HG03060 (cell line): ENCODE measurements around the gene CEL.
"Not testable (repeated sequence)": the region's sequence is repeated elsewhere in the genome, so short reads cannot be mapped to it uniquely, and the experiment has no call there.

ENCODE experiments used
- ATAC-seq: cut with Tn5 transposase; IDR thresholded peaks from one replicate; pipeline ENCODE4 v1.9.1; 2021; ENCODE audit warnings: low read depth, moderate number of reproducible peaks; ENCODE audit not compliant: unreplicated experiment

The CEL gene

DNA sequence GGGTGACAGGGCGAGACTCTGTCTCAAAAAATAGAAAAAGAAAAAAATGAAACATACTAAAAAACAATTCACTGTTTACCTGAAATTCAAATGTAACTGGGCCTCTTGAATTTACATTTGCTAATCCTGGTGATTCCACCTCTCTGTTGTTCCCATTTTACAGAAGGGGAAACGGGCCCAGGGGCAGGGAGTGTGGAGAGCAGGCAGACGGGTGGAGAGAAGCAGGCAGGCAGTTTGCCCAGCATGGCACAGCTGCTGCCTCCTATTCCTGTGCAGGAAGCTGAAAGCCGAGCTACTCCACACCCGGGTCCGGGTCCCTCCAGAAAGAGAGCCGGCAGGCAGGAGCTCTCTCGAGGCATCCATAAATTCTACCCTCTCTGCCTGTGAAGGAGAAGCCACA, 788 bp downstream of the CEL start:
- ATAC-seq: not testable (repeated sequence)

DNA sequence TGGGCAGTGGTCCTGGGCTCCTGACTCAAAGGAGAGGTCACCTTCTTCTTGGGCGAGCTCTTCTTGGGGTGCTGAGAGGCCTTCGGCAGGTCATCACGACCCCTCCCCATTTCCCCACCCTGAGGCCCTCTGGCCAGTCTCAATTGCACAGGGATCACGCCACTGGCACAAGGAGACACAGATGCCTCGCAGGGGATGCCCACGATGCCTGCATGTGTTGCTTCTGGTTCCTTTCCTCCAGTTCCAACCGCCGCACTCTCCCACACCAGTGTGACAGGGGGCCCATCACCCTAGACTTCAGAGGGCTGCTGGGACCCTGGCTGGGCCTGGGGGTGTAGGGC, 1.3 kb downstream of the CEL start:
- ATAC-seq: no peak

DNA sequence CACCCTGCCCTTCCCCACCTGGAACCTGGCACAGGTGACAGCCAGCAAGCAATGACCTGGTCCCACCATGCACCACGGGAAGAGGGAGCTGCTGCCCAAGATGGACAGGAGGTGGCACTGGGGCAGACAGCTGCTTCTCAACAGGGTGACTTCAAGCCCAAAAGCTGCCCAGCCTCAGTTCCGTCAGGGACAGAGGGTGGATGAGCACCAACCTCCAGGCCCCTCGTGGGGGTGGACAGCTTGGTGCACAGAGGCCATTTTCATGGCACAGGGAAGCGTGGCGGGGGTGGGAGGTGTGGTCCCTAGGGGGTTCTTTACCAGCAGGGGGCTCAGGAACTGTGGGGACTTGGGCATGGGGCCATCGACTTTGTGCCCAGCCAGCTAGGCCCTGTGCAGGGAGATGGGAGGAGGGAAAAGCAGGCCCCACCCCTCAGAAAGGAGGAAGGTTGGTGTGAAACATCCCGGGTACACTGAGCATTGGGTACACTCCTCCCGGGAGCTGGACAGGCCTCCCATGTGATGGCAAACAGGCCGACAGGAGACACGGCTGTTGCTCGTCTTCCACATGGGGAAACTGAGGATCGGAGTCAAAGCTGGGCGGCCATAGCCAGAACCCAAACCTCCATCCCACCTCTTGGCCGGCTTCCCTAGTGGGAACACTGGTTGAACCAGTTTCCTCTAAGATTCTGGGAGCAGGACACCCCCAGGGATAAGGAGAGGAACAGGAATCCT, 1.9 kb downstream of the CEL start:
- ATAC-seq: no peak

DNA sequence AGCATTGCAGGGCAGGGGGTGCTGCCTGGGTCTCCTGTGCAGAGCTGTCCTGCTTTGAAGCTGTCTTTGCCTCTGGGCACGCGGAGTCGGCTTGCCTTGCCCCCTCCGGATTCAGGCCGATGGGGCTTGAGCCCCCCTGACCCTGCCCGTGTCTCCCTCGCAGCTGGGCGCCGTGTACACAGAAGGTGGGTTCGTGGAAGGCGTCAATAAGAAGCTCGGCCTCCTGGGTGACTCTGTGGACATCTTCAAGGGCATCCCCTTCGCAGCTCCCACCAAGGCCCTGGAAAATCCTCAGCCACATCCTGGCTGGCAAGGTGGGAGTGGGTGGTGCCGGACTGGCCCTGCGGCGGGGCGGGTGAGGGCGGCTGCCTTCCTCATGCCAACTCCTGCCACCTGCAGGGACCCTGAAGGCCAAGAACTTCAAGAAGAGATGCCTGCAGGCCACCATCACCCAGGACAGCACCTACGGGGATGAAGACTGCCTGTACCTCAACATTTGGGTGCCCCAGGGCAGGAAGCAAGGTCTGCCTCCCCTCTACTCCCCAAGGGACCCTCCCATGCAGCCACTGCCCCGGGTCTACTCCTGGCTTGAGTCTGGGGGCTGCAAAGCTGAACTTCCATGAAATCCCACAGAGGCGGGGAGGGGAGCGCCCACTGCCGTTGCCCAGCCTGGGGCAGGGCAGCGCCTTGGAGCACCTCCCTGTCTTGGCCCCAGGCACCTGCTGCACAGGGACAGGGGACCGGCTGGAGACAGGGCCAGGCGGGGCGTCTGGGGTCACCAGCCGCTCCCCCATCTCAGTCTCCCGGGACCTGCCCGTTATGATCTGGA, 2.7 kb downstream of the CEL start:
- ATAC-seq: no peak

DNA sequence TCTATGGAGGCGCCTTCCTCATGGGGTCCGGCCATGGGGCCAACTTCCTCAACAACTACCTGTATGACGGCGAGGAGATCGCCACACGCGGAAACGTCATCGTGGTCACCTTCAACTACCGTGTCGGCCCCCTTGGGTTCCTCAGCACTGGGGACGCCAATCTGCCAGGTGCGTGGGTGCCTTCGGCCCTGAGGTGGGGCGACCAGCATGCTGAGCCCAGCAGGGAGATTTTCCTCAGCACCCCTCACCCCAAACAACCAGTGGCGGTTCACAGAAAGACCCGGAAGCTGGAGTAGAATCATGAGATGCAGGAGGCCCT, 3.2 kb downstream of the CEL start:
- no peak for ATAC-seq

DNA sequence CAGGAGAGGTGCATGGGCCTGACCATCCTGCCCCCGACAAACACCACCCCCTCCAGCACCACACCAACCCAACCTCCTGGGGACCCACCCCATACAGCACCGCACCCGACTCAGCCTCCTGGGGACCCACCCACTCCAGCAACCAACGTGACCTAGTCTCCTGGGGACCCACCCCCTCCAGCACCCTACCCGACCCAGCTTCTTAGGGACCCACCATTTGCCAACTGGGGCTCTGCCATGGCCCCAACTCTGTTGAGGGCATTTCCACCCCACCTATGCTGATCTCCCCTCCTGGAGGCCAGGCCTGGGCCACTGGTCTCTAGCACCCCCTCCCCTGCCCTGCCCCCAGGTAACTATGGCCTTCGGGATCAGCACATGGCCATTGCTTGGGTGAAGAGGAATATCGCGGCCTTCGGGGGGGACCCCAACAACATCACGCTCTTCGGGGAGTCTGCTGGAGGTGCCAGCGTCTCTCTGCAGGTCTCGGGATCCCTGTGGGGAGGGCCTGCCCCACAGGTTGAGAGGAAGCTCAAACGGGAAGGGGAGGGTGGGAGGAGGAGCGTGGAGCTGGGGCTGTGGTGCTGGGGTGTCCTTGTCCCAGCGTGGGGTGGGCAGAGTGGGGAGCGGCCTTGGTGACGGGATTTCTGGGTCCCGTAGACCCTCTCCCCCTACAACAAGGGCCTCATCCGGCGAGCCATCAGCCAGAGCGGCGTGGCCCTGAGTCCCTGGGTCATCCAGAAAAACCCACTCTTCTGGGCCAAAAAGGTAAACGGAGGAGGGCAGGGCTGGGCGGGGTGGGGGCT, 4.6 kb downstream of the CEL start:
- ATAC-seq: no peak

DNA sequence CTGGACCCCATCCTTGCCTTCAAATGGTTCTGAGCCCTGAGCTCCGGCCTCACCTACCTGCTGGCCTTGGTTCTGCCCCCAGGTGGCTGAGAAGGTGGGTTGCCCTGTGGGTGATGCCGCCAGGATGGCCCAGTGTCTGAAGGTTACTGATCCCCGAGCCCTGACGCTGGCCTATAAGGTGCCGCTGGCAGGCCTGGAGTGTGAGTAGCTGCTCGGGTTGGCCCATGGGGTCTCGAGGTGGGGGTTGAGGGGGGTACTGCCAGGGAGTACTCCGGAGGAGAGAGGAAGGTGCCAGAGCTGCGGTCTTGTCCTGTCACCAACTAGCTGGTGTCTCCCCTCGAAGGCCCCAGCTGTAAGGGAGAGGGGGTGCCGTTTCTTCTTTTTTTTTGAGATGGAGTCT, 5.2 kb downstream of the CEL start:
- no peak for ATAC-seq

DNA sequence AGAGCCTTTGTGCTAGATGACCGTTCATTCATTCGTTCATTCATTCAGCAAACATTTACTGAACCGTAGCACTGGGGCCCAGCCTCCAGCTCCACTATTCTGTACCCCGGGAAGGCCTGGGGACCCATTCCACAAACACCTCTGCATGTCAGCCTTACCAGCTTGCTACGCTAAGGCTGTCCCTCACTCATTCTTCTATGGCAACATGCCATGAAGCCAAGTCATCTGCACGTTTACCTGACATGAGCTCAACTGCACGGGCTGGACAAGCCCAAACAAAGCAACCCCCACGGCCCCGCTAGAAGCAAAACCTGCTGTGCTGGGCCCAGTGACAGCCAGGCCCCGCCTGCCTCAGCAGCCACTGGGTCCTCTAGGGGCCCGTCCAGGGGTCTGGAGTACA, 6.0 kb downstream of the CEL start:
- no peak for ATAC-seq

DNA sequence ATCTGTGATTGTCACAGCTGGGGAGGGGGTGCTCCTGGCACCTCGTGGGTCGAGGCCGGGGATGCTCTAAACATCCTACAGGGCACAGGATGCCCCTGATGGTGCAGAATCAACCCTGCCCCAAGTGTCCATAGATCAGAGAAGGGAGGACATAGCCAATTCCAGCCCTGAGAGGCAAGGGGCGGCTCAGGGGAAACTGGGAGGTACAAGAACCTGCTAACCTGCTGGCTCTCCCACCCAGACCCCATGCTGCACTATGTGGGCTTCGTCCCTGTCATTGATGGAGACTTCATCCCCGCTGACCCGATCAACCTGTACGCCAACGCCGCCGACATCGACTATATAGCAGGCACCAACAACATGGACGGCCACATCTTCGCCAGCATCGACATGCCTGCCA, 6.7 kb downstream of the CEL start:
- ATAC-seq: not testable (repeated sequence)

DNA sequence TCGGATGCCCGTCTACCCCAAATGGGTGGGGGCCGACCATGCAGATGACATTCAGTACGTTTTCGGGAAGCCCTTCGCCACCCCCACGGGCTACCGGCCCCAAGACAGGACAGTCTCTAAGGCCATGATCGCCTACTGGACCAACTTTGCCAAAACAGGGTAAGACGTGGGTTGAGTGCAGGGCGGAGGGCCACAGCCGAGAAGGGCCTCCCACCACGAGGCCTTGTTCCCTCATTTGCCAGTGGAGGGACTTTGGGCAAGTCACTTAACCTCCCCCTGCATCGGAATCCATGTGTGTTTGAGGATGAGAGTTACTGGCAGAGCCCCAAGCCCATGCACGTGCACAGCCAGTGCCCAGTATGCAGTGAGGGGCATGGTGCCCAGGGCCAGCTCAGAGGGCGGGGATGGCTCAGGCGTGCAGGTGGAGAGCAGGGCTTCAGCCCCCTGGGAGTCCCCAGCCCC, 8.8 kb downstream of the CEL start:
- ATAC-seq: not testable (repeated sequence)

DNA sequence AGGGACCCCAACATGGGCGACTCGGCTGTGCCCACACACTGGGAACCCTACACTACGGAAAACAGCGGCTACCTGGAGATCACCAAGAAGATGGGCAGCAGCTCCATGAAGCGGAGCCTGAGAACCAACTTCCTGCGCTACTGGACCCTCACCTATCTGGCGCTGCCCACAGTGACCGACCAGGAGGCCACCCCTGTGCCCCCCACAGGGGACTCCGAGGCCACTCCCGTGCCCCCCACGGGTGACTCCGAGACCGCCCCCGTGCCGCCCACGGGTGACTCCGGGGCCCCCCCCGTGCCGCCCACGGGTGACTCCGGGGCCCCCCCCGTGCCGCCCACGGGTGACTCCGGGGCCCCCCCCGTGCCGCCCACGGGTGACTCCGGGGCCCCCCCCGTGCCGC, 9.2 kb downstream of the CEL start:
- ATAC-seq: not testable (repeated sequence)

DNA sequence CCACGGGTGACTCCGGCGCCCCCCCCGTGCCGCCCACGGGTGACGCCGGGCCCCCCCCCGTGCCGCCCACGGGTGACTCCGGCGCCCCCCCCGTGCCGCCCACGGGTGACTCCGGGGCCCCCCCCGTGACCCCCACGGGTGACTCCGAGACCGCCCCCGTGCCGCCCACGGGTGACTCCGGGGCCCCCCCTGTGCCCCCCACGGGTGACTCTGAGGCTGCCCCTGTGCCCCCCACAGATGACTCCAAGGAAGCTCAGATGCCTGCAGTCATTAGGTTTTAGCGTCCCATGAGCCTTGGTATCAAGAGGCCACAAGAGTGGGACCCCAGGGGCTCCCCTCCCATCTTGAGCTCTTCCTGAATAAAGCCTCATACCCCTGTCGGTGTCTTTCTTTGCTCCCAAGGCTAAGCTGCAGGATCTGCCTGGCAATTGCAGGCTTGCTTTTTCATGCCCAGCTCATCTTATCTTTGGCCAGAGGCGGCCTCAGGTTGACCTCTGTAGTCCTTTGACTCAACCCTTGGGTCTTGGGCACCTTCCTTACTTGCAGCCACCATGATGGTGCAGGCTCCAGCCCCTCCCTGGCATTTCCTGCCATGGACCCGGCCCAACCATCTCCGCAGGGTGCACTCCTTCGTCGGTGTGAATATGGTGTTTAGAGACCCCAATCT, 9.8 kb downstream of the CEL start:
- ATAC-seq: no peak

DNA sequence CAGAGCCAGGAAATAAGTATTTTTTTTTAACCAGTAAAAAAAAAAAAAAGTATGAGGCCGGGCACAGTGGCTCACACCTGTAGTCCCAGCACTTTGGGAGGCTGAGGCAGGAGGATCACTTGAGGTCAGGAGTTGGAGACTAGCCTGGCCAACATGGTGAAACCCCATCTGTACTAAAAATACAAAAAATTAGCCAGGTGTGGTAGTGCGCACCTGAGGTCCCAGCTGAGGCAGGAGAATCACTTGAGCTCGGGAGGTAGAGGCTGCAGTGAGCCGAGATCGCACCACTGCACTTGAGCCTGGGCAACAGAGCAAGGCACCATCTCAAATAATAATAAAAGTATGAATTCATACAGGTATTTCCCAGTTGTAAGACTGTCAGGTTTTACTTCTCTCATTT, 10.4 kb downstream of the CEL start:
- ATAC-seq: not testable (repeated sequence)

DNA sequence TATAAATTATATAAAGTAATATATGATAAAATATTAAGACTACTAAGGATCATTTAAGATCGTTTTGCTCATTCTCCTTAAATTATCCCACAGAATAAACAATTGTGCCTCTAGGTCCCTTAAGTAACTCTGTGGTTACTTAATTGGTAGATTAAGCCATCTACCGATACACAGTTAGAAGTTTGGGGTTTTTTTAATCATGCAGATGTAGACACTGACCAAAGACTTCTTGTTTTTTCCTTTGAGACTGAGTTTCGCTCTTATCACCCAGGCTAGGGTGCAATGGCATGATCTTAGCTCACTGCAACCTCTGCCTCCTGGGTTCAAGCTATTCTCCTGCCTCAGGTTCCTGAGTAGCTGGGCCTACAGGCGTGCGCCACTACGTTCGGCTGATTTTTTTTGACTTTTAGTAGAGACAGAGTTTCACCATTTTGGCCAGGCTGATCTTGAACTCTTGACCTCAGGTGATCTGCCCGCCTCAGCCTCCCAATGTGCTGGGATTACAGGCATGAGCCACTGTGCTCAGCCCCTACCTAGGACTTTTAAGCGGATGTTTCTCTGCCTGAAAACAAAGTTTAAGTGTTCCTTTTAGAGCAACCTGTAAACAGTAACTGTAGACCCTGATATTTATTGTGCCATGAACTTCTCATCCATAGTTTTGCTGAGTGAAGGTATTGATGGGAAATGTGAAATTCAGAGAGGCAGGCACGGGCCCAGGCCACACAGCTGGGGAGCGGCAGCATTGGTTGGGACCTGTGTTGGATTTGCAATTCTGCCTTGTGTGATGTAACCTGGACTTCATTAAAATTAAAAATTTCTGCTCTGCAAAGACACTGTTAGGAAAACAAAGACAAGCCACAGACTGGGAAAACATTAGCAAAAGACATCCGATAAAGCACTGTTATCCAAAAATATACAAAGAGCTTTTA, 11.6 kb downstream of the CEL start:
- no peak for ATAC-seq

DNA sequence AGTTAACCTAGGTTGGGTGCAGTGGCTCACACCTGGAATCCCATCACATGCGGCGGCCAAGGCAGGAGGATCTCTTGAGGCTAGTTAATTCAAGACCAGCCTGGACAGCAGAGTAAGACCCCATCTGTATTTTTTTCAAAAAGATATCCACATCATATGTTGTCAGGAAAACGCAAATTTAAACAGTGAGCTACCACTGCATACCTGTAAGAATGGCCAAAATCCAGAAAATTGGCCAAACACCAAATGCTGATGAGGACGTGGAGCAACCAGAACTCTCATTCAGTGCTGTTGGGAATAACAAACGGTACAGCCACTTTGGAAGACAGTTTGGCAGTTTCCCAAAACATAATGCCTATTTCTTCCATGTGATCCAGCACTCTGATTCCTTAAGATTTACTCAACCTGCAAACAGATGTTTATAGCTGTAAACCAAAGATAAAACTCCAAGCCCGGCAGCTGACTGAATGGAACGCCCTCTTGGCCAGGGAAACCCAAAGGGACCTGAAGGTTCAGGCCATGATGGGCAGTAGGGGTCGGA, 12.4 kb downstream of the CEL start:
- ATAC-seq: no peak

DNA sequence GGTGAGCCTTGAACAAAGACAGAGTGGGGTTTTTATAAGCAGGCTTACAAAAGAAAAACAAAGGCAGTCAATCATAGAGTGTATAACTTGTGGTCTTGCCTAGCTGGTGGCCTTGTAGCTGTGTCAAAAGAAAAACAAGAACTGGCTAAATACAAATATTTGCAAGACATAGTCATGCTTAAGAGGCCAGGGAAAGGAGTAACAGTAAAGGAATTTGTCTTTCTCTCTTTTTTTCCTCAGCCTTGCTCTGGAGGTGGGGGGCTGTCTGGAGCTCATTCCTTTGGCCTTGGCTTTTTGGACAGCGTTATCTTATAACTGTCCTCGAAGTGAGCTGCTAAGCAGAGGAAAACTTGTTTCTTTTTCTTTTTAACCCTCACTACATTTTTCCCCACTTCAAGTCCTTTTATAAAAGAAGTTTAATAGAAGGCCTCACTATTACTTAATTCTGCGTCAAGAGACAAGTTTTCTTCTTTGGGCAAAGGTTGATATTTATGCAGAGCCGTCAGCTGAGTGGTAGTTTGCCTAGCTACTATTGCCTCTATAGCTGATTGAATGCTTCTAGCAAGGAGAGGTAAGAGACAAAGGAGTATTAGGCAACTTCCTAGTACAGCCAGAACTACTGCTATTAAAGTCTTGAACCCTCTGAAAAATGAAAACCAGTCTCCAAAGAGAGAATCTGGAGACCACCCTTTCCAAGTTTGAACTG, 14.3 kb downstream of the CEL start:
- ATAC-seq: no peak

DNA sequence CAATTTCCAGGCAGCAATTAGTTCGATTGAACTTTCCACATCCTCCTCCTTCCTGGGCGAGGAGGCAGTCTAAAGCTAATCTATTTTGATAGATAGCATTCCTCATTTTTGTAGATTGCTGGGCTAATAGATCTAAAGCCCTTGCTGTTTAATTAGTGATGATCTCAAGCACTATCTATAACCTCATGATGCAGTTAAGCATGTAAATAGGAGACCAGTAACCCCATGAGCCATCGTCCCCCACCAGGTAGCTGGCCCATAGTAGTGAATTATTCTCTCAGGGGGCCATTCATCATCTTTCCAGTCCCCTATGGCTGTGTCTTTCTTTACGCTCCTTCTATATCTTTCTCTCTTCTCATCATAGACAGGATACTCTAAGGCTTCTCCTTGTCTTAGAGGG, 14.9 kb downstream of the CEL start:
- no peak for ATAC-seq

DNA sequence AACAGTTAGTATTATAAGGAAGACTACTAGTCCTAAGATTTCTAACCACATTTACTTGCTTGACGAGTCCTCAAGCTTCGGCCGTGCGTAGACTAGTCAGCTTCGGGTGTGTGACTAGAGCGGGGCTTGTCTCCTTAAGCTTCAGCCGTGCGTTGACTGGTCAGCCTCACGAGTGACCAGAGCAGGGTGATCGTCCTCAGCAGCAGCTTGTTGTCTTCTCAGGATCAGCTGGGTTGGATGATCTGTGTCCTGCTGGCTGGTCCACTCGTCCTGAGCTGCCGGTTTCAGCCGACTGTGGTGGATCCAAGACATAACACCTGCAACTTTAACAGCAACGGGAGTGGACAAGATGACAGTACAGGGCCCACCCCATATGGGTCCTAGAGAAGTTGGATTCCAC, 16.7 kb downstream of the CEL start:
- no peak for ATAC-seq

DNA sequence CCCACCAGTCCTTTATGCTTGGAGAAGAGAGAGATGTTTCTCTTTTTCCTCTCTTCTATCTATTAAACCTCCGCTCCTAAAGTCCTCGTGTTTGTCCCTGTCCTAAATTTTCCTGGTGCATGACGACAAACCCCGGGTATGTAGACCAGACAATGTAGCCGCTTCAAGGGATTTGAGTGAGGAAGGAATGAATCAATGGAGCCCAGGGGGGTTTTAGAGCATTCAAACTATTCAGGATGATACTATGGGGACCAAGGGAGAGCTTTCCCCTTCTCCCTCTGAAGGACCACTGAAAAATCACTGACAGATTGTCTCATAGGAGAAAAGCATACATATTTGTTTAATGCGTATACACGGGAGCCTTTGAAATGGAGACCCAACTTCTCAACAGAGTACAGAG, 18.4 kb downstream of the CEL start:
- no peak for ATAC-seq
